Left lung (tissue), 10 donors: ENCODE measurements around the gene GNG7. TPM values are rescaled to one million over a fixed set of nuclear protein-coding genes. Genes with fewer than 3 reads are reported as not detected.
A peak's percentile ranks its signal among the peaks of the same experiment; 100 is the strongest.

Experiments used
- ATAC-seq: fragments of 200-7000 bp; cut with Tn5 transposase; one replicate; pipeline ENCODE4 v1.9.1; 2020; ENCODE audit warnings: moderate library complexity
- DNase-seq, 4 donors: peaks; one replicate each; pipeline ENCODE4 v3.0.0-alpha.2; 2013 to 2020
- H3K27ac ChIP-seq, 2 donors: fragments of 200-600 bp; sonication (generic) in 1 of 2; one replicate each; pipeline versions ENCODE4 v1.5.0 to v1.8.0; 2020 to 2021
- H3K27me3 ChIP-seq, 2 donors: fragments of 200-600 bp; sonication (generic) in 1 of 2; one replicate each; pipeline versions ENCODE4 v1.5.0 to v1.8.0; 2020 to 2021
- H3K36me3 ChIP-seq, 2 donors: fragments of 200-600 bp; sonication (generic) in 1 of 2; one replicate each; pipeline versions ENCODE4 v1.5.0 to v1.8.0; 2020 to 2021
- H3K4me1 ChIP-seq, 2 donors: fragments of 200-600 bp; one replicate each; pipeline ENCODE4 v1.8.0; 2021
- H3K4me3 ChIP-seq, 2 donors: fragments of 200-600 bp; sonication (generic) in 1 of 2; one replicate each; pipeline versions ENCODE4 v1.5.0 to v1.8.0; 2020 to 2021; ENCODE audit warnings: mild to moderate bottlenecking in 1 of 2
- H3K9me3 ChIP-seq, 2 donors: fragments of 200-600 bp; sonication (generic) in 1 of 2; one replicate each; pipeline versions ENCODE4 v1.5.0 to v1.8.0; 2020 to 2021
- CTCF ChIP-seq, 2 donors: fragments of 200-600 bp; sonication (generic) in 1 of 2; IDR thresholded peaks; one replicate each; pipeline versions ENCODE4 v1.5.0 to v1.8.0; 2021; ENCODE audit warnings: antibody characterized with exemption in 2 of 2
- intact Hi-C, 2 donors: fragments of 100-400 bp; cut with DNase I; formaldehyde crosslinking; loops; one replicate each; pipeline versions ENCODE4 v1.11.2 to v1.14.2; 2022
- polyA plus RNA-seq, 6 donors: library from polyadenylated mRNA; unstranded; fragments of 120-200 nt; gene quantifications; one replicate each; pipeline ENCODE4 v1.2.1, GENCODE V29; 2013; ENCODE audit not compliant: insufficient read length in 6 of 6
- total RNA-seq, 2 donors: library from RNA; stranded (reverse); fragmentation: NEBNext Ultra II Directional; extraction: Animal tissue kit (Norgen Biotek cat#: 25700); gene quantifications; one replicate each; pipeline ENCODE4 v1.2.1, GENCODE V29; 2021
- donor health status: DM: no; HTN: yes; CAD: no.
- donor health status: DM: no; HTN: no; CAD: no.

GNG7 gene
- total and polyA plus RNA-seq, 8 donors, result 3.8 to 7.1 (median 5.5) TPM

GRCh38 chr19:2604747-2605329 lies 97.7 kb downstream of the GNG7 start:
- no peak for ATAC-seq
- no peak overlapping the region for H3K4me3 ChIP-seq
- peak in 1 of 4 donors; percentile 7 for DNase-seq
- H3K27me3 ChIP-seq, result no peaks in the 10 kb centered on the region
- H3K9me3 ChIP-seq, result no peaks in the 10 kb centered on the region
- peaks cover 12 to 25% of the 10 kb centered on the region in 2 donors for H3K4me1 ChIP-seq
- no peak overlapping the region for H3K27ac ChIP-seq
- H3K36me3 ChIP-seq, result no peaks in the 10 kb centered on the region
- TF ChIP-seq CTCF (IDR thresholded peaks at IDR 0.05), result no peak
- intact Hi-C loops, result loop anchor here in 1 of 2 donors (10.0 kb wide), 1 partner anchor 130 kb away; the partner anchor contains the start of gene GADD45B

GRCh38 chr19:2603334-2603733 lies 99.2 kb downstream of the GNG7 start:
- no peaks in the 10 kb centered on the region for H3K9me3 ChIP-seq
- DNase-seq (peak in 1 of 4 donors; percentile 31), ATAC-seq (no peak)
- no peak overlapping the region for H3K4me3 ChIP-seq
- H3K36me3 ChIP-seq, result no peaks in the 10 kb centered on the region
- peaks cover 16 to 39% of the 10 kb centered on the region in 2 donors for H3K4me1 ChIP-seq
- peak overlapping the region; percentile 10 to 55 for H3K27ac ChIP-seq
- no peak for TF ChIP-seq CTCF (IDR thresholded peaks at IDR 0.05)
- H3K27me3 ChIP-seq, result no peaks in the 10 kb centered on the region
- intact Hi-C loops, result loop anchor here in 1 of 2 donors (10.0 kb wide), 1 partner anchor 129 kb away; the partner anchor contains the start of gene GADD45B

GRCh38 chr19:2602391-2603181 lies 99.9 kb downstream of the GNG7 start:
- intact Hi-C loops, result loop anchor here in 1 of 2 donors (10.0 kb wide), 1 partner anchor 128 kb away; the partner anchor contains the start of gene GADD45B
- H3K4me3 ChIP-seq, result no peak overlapping the region
- DNase-seq, result peak in 2 of 4 donors; percentile 57 to 76
- no peaks in the 10 kb centered on the region for H3K9me3 ChIP-seq
- no peak for TF ChIP-seq CTCF (IDR thresholded peaks at IDR 0.05)
- peak overlapping the region; percentile 19 to 55 for H3K27ac ChIP-seq
- peaks cover 16 to 39% of the 10 kb centered on the region in 2 donors for H3K4me1 ChIP-seq
- H3K27me3 ChIP-seq, result no peaks in the 10 kb centered on the region
- no peaks in the 10 kb centered on the region for H3K36me3 ChIP-seq
- ATAC-seq, result peak; percentile 70

GRCh38 chr19:2600914-2601870 lies 101.3 kb downstream of the GNG7 start:
- H3K4me1 ChIP-seq, result peaks cover 16 to 39% of the 10 kb centered on the region in 2 donors
- DNase-seq (no peak), ATAC-seq (no peak)
- H3K4me3 ChIP-seq, result no peak overlapping the region
- intact Hi-C loops, result loop anchor here in 1 of 2 donors (10.0 kb wide), 1 partner anchor 126 kb away; the partner anchor contains the start of gene GADD45B
- H3K9me3 ChIP-seq, result no peaks in the 10 kb centered on the region
- no peaks in the 10 kb centered on the region for H3K27me3 ChIP-seq
- no peak for TF ChIP-seq CTCF (IDR thresholded peaks at IDR 0.05)
- H3K27ac ChIP-seq, result no peak overlapping the region
- no peaks in the 10 kb centered on the region for H3K36me3 ChIP-seq
